HG03060 (cell line): ENCODE results near the gene AWAT2.
"Not testable (repeated sequence)": the region's sequence is repeated elsewhere in the genome, so short reads cannot be mapped to it uniquely, and the experiment has no call there.

Source experiments
- ATAC-seq: cut with Tn5 transposase; IDR thresholded peaks from one replicate; pipeline ENCODE4 v1.9.1; 2021; ENCODE audit warnings: low read depth, moderate number of reproducible peaks; ENCODE audit not compliant: unreplicated experiment

The AWAT2 gene

DNA sequence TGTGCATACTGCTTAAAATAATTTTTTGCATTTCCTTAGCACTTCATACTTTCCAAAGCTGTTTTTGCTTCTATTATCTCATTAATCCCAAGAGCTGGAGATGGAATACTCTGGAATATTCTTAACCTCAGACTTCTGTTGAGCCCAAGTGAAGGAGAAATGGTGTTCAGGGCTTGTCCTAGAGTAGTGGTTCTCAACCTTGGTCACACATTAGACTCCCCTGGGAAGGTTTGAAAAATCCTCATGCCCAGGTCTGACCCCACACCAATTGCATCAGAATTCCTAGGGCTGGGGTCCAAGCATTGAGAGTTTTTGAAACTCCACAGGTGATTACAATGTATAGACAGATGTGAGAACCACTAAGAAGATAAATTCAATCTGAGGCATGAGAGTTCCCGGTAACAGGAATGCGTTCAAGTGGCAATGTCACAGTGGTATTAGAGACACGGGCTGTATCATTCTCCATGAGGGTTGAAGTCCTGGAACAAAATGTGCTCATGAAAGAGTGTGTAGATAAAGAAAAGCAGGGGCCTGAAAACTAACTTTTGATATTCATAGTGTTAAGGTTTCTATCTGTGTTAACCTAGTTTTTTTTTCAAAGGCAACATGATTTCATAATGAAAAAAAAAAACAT lies 47.9 kb downstream of the AWAT2 start:
- no peak for ATAC-seq

DNA sequence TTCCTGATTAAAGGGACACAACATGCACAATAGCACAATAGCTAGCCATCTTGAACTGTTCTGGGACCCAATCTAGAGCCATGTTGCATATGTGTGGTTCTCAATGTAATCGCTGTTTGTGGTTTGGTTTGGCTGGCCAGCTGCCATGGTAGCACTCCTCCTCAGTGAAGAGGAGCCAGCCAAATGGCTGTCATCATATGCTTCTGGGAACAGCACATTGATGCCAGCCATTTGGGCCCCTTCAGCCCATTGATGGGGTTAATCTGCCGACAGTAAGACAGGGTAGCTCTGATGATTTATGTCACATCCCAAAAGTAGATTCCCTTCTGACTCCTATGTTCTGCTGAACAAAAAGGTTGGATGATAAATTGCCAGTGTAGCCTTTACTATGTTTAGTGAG lies 48.5 kb downstream of the AWAT2 start:
- ATAC-seq = no peak

DNA sequence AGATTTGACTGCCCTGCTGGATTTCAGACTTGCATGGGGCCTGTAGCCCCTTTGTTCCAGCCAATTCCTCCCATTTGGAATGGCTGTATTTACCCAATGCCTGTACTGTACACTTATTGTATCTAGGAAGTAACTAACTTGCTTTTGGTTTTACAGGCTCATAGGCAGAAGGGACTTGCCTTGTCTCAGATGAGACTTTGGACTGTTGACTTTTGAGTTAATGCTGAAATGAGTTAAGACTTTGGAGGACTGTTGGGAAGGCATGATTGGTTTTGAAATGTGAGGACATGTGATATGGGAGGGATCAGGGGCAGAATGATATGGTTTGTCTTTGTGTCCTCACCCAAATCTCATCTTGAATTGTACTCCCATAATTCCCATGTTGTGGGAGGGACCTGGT lies 51.4 kb downstream of the AWAT2 start:
- not testable (repeated sequence) for ATAC-seq

DNA sequence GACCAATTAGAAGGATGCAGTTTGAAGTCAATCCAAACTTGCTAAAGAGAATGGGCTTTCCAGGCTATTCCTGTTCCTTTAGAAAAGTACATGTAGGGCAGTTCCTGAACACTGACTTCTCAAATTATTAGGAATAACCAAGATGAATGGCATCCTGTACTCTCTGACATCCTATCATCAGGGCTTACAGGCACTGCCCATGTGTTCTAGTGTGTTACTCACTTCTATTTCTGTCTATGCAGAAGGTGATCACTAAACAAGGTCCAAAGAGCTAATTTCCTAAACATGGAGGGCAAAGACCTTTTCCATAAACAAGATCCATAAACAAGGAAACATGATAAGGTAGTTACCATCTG lies 53.6 kb downstream of the AWAT2 start:
- ATAC-seq = no peak

DNA sequence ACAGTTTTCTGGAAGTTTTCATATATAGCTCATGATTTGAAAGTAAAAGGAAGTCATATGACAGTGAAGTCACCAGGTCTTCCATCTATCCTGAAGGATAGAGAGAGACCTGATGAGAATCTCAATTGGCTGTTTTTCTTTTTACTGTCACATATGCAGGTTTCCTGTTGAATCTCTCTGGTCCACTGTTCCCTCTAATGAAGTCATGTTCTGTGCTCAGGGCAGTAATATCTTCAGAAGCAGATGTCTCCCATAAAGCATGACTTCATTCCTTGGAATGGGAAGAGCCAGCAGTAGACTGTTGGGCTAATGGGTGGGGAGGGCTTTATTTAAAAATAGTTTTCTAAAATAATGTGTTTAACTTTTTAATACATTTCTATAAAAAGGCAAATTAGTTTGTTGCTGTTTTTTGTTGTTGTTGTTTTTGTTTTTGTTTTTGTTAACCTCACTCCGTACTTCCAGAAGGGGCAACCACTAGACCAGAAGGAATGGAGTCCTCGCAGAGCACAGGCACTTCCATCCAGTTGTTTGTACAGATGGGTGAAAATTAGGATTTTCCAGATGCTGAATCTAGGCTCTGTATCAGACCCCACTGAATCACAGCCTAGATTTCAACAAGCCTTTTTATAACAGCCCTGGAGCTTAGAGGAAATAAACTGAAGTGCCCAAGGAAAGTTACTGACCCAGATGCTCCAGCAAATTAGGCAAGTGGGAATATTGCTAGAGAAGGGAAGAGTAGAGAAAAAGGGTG lies 54.2 kb downstream of the AWAT2 start:
- no peak for ATAC-seq

DNA sequence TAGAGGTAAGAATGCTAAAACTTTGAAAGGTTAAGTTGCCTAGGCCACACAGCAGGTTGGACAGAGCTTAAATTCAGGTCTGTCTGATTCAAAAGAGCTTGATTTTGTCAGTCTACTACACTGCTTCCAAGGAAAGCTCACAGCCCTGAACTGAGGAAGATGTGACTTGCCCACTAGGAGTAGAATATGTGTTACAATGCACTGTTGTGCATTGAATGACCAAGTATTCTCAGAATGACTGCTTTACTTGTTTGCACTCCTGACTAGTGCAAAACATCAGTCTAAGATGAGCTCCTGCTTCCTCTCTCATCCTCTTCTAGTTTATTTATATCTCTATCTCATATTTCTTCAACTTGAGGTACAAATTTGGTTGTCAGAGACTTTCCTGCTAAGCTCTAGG lies 56.2 kb downstream of the AWAT2 start:
- no peak for ATAC-seq

DNA sequence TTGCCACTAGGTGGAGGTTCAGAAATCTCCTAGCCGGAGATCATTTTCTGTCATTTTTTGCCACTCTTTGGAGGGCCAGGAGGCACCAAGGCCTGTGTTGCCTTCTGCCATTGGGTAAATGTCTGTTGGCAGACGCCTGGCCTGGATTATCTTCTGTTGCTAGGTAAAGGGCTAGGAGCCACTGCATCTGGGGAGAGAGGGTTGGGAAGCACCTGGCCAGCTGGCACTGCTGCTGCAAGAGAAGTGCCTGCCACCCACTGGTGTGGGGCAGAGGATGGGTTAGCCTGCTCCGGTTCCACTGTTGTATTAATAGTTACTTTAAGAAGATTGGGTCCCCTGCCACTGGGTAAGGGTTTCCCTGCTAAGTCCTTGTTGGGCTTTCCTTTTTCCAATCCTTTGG lies 58.1 kb downstream of the AWAT2 start:
- no peak for ATAC-seq
